ENCODE results near the gene ZNF41. TPM values are rescaled to one million over a fixed set of nuclear protein-coding genes. Genes with fewer than 3 reads are reported as not detected.

Gene ZNF41
- polyA plus RNA-seq (2013, experiment 1 of 2) = 2.8 TPM
- polyA plus RNA-seq (2013, experiment 2 of 2) = 2.7 TPM

DNA sequence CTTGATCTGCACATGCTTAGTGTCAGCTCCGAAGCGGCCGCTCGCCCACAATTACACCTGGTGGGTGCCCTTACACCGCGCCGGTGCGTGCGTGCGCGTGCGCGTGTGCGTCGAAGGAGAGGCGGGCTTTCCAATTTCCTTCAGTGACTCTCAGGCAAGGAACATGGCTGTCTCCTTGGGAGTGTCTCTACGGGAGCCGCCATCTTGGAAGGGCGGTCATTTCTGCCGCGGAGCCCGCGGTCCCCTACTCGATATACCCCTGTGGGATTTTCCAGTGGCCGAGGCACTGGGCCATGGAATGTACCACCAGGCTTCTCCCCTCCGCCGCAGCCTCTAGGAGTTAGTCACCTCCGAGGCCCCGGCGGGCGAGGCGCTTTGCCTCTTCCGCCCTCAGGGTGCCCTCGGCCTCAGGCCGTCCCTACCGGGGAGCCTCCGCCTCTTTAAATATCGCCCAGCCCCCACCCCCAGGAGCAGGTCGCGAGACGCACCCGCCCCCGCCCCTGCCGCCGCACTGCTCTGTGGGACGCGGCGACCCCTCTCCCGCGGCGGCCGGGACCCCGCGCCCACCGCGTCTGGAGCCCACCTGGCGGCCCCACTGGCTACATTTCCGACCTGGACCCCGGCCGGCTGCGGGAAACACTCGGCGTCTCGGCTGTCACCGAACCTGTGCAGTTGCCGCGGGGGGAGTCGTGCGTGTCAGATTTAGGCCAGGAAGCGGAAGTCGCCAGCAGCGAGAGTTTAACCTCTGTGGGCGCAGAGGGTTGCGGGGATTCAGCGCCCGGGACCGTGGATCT lies at the start of gene ZNF41:
Gene ZNF41, minus strand, starts transcription at position 711 of the 794 bp plus-strand sequence. CDS start 15,741 bp downstream, outside the sequence.
- Histone ChIP-seq H3K4me2 (ENCODE audit: low read length) (peak within 1 kb of the TSS; percentile 77), H2BK120ac (ENCODE audit: low read depth, low read length) (no peak within 1 kb of the TSS), H3K27me3 (ENCODE audit: insufficient read depth, low read length, poor library complexity) (no peaks in the 10 kb centered on the region), H3K36me3 (ENCODE audit: control insufficient read depth, insufficient read depth, low read length) (no peaks in the 10 kb centered on the region), H3K9ac (ENCODE audit: low read length) (peak within 1 kb of the TSS; percentile 84), H3K23ac (ENCODE audit: low read length) (peak within 1 kb of the TSS; percentile 45), H3K4me3 (ENCODE audit: low read length) (peak within 1 kb of the TSS; percentile 69), H3K4ac (ENCODE audit: low read depth, low read length) (peak within 1 kb of the TSS; percentile 85), H3K79me2 (ENCODE audit: control insufficient read depth, insufficient read depth, low read length) (no peaks in the 10 kb centered on the region), H2BK15ac (replicated peaks; ENCODE audit: low read depth) (no peak within 1 kb of the TSS), H4K5ac (ENCODE audit: low read length) (no peak within 1 kb of the TSS), H3K79me1 (ENCODE audit: low read length) (no peaks in the 10 kb centered on the region), H3K27ac (ENCODE audit: low read depth, low read length) (peak within 1 kb of the TSS; percentile 81), H3K4me1 (ENCODE audit: control insufficient read depth, low read depth, low read length) (no peaks in the 10 kb centered on the region), H4K8ac (ENCODE audit: low read depth, low read length) (peak within 1 kb of the TSS; percentile 56), H3K18ac (ENCODE audit: low read length) (peak within 1 kb of the TSS; percentile 92), H2BK5ac (ENCODE audit: low read length) (no peak within 1 kb of the TSS), H2AK5ac (ENCODE audit: low read length) (no peak within 1 kb of the TSS), H3K56ac (ENCODE audit: low read length) (peak within 1 kb of the TSS; percentile 91)
- no CpG with 5 or more reads among the region's 77 CpGs for WGBS (ENCODE audit: extremely low coverage, insufficient coverage, low lambda C conversion rate)
- peak; percentile 90 for DNase-seq

DNA sequence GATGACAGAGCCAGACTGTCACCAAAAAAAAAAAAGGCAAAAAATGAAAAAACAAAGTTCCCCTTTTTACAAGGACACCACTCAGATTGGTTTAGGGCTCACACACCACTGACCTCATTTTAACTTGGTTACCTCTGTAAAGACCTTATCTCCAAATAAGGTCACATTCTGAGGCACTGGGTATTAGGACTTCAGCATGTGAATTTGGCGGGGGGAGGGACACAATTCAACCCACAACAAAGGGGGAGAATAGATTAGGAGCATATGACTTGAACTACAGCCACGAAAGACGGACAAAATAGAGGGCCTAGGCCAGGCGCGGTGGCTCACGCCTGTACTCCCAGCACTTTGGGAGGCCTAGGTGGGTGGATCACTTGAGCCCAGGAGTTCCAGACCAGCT lies 47.0 kb upstream of the ZNF41 start:
- H3K27ac ChIP-seq (ENCODE audit: low read depth, low read length) = no peak overlapping the region
- H3K4me2 ChIP-seq (ENCODE audit: low read length) = no peak overlapping the region
- H3K79me2 ChIP-seq (ENCODE audit: control insufficient read depth, insufficient read depth, low read length) = no peaks in the 10 kb centered on the region
- no peaks in the 10 kb centered on the region for H3K79me1 ChIP-seq (ENCODE audit: low read length)
- H3K4ac ChIP-seq (ENCODE audit: low read depth, low read length) = no peak overlapping the region
- H3K23ac ChIP-seq (ENCODE audit: low read length) = no peak overlapping the region
- no peaks in the 10 kb centered on the region for H3K36me3 ChIP-seq (ENCODE audit: control insufficient read depth, insufficient read depth, low read length)
- no CpG with 5 or more reads among the region's 6 CpGs for WGBS (ENCODE audit: extremely low coverage, insufficient coverage, low lambda C conversion rate)
- no peaks in the 10 kb centered on the region for H3K27me3 ChIP-seq (ENCODE audit: insufficient read depth, low read length, poor library complexity)
- H3K18ac ChIP-seq (ENCODE audit: low read length) = no peak overlapping the region
- no peak overlapping the region for H3K9ac ChIP-seq (ENCODE audit: low read length)
- no peak overlapping the region for H4K5ac ChIP-seq (ENCODE audit: low read length)
- no peak overlapping the region for H4K8ac ChIP-seq (ENCODE audit: low read depth, low read length)
- H3K4me3 ChIP-seq (ENCODE audit: low read length) = no peak overlapping the region
- no peaks in the 10 kb centered on the region for H3K4me1 ChIP-seq (ENCODE audit: control insufficient read depth, low read depth, low read length)
- no peak overlapping the region for H2BK120ac ChIP-seq (ENCODE audit: low read depth, low read length)
- no peak overlapping the region for H2AK5ac ChIP-seq (ENCODE audit: low read length)
- H2BK15ac ChIP-seq (replicated peaks; ENCODE audit: low read depth) = no peak overlapping the region
- no peak overlapping the region for H2BK5ac ChIP-seq (ENCODE audit: low read length)
- DNase-seq = peak; percentile 3
- no peak overlapping the region for H3K56ac ChIP-seq (ENCODE audit: low read length)

DNA sequence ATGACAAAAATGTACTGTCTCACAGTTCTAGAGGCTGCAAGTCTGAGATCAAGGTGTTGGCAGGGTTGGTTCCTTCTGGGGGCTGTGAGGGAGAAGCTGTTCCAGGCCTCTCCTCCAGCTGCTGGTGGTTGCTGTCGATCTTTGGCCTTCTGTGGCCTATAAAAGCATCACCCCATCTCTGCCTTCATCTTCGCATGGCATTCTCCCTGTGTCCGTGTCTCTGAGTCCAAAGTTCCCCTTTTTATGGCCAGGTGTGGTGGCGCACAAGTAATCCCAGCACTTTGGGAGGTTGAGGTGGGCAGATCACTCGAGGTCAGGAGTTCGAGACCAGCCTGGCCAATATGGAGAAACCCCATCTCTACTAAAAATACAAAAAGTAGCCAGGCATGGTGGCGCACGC lies 46.5 kb upstream of the ZNF41 start:
- Histone ChIP-seq H2BK5ac (ENCODE audit: low read length) (no peak overlapping the region), H3K56ac (ENCODE audit: low read length) (no peak overlapping the region), H3K4ac (ENCODE audit: low read depth, low read length) (no peak overlapping the region), H4K5ac (ENCODE audit: low read length) (no peak overlapping the region), H3K23ac (ENCODE audit: low read length) (no peak overlapping the region), H3K4me2 (ENCODE audit: low read length) (no peak overlapping the region), H3K79me2 (ENCODE audit: control insufficient read depth, insufficient read depth, low read length) (no peaks in the 10 kb centered on the region), H3K79me1 (ENCODE audit: low read length) (no peaks in the 10 kb centered on the region), H3K4me1 (ENCODE audit: control insufficient read depth, low read depth, low read length) (no peaks in the 10 kb centered on the region), H3K9ac (ENCODE audit: low read length) (no peak overlapping the region), H4K8ac (ENCODE audit: low read depth, low read length) (no peak overlapping the region), H2AK5ac (ENCODE audit: low read length) (no peak overlapping the region), H3K18ac (ENCODE audit: low read length) (no peak overlapping the region), H3K36me3 (ENCODE audit: control insufficient read depth, insufficient read depth, low read length) (no peaks in the 10 kb centered on the region), H2BK120ac (ENCODE audit: low read depth, low read length) (no peak overlapping the region), H3K27ac (ENCODE audit: low read depth, low read length) (no peak overlapping the region), H3K27me3 (ENCODE audit: insufficient read depth, low read length, poor library complexity) (no peaks in the 10 kb centered on the region), H2BK15ac (replicated peaks; ENCODE audit: low read depth) (no peak overlapping the region), H3K4me3 (ENCODE audit: low read length) (no peak overlapping the region)
- DNase-seq = no peak
- no CpG with 5 or more reads among the region's 8 CpGs for WGBS (ENCODE audit: extremely low coverage, insufficient coverage, low lambda C conversion rate)

DNA sequence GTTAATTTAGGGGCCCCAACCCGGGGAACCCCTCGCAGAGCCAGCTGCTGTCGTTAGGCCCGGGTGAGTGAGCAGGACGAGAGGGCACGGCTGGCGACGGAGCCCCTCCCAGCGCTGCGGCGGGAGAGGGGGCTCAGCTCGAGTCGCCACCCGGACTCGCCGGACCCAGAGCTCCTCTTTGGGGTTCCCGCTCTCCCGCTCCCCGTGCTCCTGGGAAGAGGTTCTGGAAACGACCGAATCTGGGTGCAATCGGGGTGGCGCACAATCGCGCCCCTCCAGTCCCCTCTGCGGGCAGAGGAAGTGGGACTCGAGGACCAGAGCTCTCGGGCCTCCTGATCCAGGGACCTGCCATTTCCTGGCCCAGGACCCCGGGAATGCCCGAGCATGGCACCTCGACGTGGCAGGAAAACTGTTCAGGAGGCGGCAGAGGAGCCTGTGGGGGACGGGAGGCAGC lies 40.7 kb upstream of the ZNF41 start:
- no peak overlapping the region for H3K4me2 ChIP-seq (ENCODE audit: low read length)
- H3K9ac ChIP-seq (ENCODE audit: low read length) = peak overlapping the region; percentile 59
- peak overlapping the region; percentile 19 for H3K4me3 ChIP-seq (ENCODE audit: low read length)
- no peak overlapping the region for H3K23ac ChIP-seq (ENCODE audit: low read length)
- H3K27ac ChIP-seq (ENCODE audit: low read depth, low read length) = no peak overlapping the region
- H4K5ac ChIP-seq (ENCODE audit: low read length) = no peak overlapping the region
- WGBS (ENCODE audit: extremely low coverage, insufficient coverage, low lambda C conversion rate) = no CpG with 5 or more reads among the region's 34 CpGs
- H2BK5ac ChIP-seq (ENCODE audit: low read length) = no peak overlapping the region
- H2BK15ac ChIP-seq (replicated peaks; ENCODE audit: low read depth) = no peak overlapping the region
- H4K8ac ChIP-seq (ENCODE audit: low read depth, low read length) = no peak overlapping the region
- peak overlapping the region; percentile 81 for H3K4ac ChIP-seq (ENCODE audit: low read depth, low read length)
- H3K79me1 ChIP-seq (ENCODE audit: low read length) = no peaks in the 10 kb centered on the region
- H3K27me3 ChIP-seq (ENCODE audit: insufficient read depth, low read length, poor library complexity) = no peaks in the 10 kb centered on the region
- H3K56ac ChIP-seq (ENCODE audit: low read length) = peak overlapping the region; percentile 76
- no peak overlapping the region for H2BK120ac ChIP-seq (ENCODE audit: low read depth, low read length)
- H2AK5ac ChIP-seq (ENCODE audit: low read length) = no peak overlapping the region
- H3K79me2 ChIP-seq (ENCODE audit: control insufficient read depth, insufficient read depth, low read length) = no peaks in the 10 kb centered on the region
- no peak for DNase-seq
- H3K36me3 ChIP-seq (ENCODE audit: control insufficient read depth, insufficient read depth, low read length) = no peaks in the 10 kb centered on the region
- peak overlapping the region; percentile 96 for H3K18ac ChIP-seq (ENCODE audit: low read length)
- no peaks in the 10 kb centered on the region for H3K4me1 ChIP-seq (ENCODE audit: control insufficient read depth, low read depth, low read length)

DNA sequence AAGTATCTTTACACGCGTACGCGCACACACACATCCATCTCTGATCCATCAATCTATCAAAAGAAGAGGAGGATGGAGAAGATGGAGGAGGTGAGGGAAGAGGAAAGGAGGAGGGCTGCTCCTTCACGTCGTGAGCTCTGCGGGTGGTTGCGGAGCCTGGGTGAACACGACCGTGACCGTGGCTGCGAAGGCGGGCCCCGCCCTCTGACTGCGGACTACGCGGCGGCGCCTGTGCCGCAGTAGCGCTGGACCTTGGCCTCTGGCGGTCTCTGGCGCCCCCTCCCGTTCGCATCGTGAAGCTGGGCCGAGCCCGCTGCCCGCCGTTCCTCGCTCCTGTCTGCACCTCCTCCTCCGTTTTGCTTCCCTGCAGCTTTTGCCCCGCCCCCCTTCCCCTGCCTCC lies 40.3 kb upstream of the ZNF41 start:
- Histone ChIP-seq H3K4me1 (ENCODE audit: control insufficient read depth, low read depth, low read length) (no peaks in the 10 kb centered on the region), H3K4me3 (ENCODE audit: low read length) (no peak overlapping the region), H3K56ac (ENCODE audit: low read length) (peak overlapping the region; percentile 76), H3K79me1 (ENCODE audit: low read length) (no peaks in the 10 kb centered on the region), H3K23ac (ENCODE audit: low read length) (no peak overlapping the region), H3K36me3 (ENCODE audit: control insufficient read depth, insufficient read depth, low read length) (no peaks in the 10 kb centered on the region), H4K8ac (ENCODE audit: low read depth, low read length) (no peak overlapping the region), H2BK5ac (ENCODE audit: low read length) (no peak overlapping the region), H3K27ac (ENCODE audit: low read depth, low read length) (no peak overlapping the region), H3K4ac (ENCODE audit: low read depth, low read length) (peak overlapping the region; percentile 81), H3K79me2 (ENCODE audit: control insufficient read depth, insufficient read depth, low read length) (no peaks in the 10 kb centered on the region), H4K5ac (ENCODE audit: low read length) (no peak overlapping the region), H3K9ac (ENCODE audit: low read length) (peak overlapping the region; percentile 59), H2BK15ac (replicated peaks; ENCODE audit: low read depth) (no peak overlapping the region), H3K27me3 (ENCODE audit: insufficient read depth, low read length, poor library complexity) (no peaks in the 10 kb centered on the region), H3K18ac (ENCODE audit: low read length) (peak overlapping the region; percentile 96), H3K4me2 (ENCODE audit: low read length) (peak overlapping the region; percentile 55), H2AK5ac (ENCODE audit: low read length) (no peak overlapping the region), H2BK120ac (ENCODE audit: low read depth, low read length) (no peak overlapping the region)
- peak; percentile 63 for DNase-seq
- no CpG with 5 or more reads among the region's 33 CpGs for WGBS (ENCODE audit: extremely low coverage, insufficient coverage, low lambda C conversion rate)

Measured in mesendoderm (in vitro differentiated cells).